Activated CD4-positive, alpha-beta T cell treated with anti-CD3 and anti-CD28 coated beads, Interleukin-10, Interleukin-2, amounts not matched to agents 100 ng/mL and 50 ng/mL, durations not matched to agents 16 hours and 8 hours (primary cell): ENCODE measurements around the gene DNM3.
"Not testable (repeated sequence)": the region's sequence is repeated elsewhere in the genome, so short reads cannot be mapped to it uniquely, and the experiment has no call there.

Experiments used
- DNase-seq: peaks from one replicate; pipeline ENCODE4 v3.0.0-alpha.2; 2020

The DNM3 gene

DNA sequence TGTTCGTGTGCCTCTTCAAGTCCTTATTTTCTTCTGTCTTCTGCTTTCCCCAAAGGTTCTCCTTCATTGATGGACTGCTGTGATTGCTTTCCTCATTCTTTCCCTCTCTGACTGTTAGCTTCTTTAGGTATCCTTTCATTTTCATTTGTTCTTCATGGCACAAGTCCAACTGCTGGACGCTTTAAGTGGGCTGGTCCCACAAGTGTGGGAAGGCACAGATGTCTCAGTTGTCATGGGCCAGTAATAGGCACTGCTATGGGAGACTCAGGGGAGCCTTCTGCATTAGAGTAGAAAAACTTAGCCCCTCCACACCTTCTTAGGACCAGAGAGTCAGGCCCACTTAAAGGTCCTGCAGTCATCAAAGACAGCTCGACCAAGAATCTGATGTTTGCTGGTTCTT is 456.8 kb downstream of the DNM3 start:
- DNase-seq: no peak

DNA sequence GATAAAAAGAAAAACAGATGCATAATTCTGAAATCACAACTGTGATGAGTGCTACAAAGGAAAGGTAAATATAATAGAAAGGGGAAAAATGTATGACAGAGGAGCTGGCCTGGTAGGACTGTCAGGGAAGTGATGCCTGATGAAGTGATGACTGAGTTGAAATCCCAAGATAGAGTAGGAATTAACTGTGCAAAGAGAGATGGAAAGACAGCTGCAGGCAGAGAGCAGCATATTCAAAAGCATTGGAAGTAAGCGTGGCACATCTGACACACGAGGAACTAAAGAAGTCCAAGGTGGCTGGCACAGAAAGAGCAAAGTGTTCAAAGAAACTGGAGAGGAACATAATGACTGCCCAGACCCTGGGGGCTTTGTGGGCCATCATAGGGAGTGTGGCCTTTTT is 457.6 kb downstream of the DNM3 start:
- DNase-seq: no peak

DNA sequence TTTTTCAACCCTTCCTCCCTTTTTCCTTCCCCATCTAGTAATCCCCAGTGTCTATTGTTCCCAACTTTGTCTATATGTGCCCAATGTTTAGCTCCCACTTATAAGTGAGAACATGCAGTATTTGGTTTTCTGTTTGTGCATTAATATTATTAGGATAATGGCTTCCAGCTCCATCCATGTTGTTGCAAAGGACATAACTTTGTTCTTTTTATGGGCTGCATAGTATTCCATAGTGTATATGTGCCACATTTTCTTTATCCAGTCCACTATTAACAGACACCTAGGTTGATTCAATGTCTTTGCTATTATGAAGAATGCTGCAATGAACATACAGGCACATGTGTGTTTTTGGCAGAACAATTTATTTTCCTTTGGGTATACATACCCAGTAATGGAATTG is 458.2 kb downstream of the DNM3 start:
- DNase-seq: no peak

DNA sequence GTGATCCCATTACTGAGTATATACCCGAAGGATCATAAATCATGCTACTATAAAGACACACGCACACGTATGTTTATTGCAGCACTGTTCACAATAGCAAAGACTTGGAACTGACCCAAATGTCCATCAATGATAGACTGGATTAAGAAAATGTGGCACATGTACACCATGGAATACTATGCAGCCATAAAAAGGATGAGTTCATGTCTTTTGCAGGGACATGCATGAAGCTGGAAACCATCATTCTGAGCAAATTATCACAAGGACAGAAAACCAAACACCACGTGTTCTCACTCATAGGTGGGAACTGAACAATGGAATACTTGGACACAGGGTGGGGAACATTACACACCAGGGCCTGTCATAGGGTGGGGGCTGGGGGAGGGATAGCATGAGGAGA is 466.2 kb downstream of the DNM3 start:
- not testable (repeated sequence) for DNase-seq

DNA sequence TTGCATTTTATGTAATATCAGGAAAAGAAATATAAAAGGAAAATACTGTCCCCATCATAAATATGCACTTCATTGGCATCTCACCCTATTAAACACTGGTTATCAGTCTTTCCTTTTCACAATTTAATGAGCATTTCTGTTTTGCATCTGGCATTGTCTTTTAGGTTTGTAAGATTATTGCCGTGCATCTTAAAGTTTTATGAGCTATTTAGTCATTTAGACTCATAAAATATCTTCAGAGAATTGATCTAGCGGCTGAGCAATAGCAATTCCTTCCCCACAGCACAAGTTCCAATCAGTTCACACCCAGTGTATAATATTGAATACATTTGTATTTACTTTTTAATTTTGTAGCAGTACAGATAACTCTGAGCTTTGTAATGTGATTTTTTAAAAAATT is 466.8 kb downstream of the DNM3 start:
- no peak for DNase-seq

DNA sequence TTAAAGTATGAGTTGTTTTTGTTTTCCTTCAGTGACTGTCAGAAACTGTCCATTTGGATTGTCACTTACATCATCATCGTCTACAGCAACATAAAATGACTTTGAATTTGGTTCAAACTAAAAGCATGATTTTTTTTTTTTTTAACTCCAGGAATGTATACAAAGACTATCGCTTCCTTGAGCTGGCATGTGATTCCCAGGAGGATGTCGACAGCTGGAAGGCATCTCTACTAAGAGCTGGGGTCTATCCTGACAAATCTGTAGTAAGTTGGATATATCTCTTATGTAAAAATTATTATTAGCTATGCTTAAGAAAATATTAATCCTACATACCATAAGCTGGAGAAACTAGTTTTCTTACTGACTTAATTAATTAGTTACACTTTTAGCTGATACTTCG is 467.3 kb downstream of the DNM3 start:
- DNase-seq: no peak

DNA sequence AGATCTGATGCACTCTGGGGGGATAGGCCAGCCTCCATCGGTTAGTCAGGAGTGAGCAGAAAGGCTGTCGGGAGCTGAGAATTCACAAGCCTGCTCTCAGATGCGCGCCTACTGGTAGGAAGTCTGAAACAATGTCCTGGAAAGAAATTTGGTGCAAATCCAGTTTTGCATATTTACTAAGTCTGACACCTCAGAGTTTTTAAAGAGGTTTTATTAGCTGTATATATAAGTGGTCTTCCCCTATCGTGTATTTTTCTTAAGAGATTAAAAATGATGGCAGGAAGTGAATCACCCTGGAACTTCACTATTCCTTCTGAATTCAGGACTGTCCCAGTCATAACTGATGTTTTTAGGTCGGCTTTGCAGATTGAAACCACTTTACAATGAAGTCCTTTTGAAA is 479.4 kb downstream of the DNM3 start:
- DNase-seq: no peak

DNA sequence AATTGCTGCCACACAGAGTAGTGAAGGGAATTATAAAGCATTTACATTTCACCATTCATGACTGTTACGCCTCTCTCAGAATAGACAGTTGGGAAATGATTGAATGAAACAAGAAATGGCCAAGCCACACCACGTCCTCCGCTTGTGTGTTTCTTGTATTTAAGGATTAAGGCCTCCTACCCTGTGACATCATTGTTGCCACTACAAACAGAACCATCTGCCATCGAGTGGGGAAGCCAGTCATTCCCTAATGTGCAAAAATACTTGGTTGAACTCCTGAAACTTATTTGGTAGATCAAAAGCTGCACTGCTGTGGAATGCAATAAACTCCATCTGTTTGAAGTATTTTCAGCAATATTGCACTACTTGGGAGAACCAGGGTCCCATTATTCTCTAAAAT is 480.2 kb downstream of the DNM3 start:
- DNase-seq: no peak

DNA sequence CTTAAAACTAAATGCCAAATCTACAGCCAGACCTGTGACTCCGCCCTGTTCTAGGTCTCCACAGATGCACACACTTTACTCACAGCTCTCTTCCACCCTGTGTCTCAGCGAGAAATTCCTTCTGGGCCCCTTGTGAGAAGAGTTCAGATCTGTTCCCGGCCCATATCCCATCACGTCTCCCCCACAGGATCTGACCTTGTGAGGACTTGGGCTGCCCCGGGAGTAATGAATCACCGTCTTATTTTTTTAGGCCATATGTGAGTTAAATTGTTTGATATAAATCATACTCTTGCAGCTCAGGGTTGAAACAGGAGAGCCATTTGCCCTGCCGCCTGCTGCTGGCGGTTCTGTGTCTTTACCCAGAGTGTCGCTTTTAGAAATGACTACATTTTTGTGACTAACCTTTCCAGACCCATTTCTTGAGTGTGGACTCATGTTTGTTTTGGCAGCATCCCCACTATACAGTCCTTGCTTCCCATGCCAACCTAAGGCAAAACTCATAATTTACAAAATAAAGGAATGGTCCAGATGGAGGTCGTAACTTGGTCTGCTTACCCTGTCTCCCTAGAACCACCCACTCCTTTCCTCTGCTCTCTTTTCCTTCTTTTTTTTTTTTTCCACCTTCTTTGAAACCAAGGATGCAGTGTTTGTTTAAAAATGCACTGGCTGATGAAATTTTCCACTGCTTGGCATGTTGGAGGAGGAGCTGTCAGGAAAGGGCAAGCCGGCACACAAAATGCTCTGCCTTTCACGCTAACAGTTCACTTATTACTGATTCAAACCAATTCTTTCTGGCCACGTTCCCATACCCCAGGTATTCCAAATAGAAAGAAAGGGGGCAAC is 481.1 kb downstream of the DNM3 start:
- DNase-seq: no peak

DNA sequence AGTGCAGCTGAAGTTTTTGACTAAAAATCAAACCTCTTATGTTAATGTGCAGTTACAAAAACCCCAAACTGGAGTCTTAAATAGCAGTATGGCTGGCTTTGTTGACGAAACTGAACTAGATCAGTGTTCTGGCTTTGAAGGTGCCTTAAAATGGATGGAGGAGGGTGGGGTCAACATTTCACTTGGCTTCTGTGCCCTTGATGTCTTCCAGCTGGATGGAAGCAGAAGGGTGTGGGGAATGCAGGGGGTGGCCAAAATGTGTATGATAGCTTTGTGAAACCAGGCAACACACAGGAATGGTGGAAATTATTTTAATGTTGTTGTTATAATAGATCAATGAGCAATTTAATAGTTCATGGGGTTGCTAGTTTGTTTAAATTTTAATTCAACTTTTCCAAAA is 482.4 kb downstream of the DNM3 start:
- DNase-seq: no peak

DNA sequence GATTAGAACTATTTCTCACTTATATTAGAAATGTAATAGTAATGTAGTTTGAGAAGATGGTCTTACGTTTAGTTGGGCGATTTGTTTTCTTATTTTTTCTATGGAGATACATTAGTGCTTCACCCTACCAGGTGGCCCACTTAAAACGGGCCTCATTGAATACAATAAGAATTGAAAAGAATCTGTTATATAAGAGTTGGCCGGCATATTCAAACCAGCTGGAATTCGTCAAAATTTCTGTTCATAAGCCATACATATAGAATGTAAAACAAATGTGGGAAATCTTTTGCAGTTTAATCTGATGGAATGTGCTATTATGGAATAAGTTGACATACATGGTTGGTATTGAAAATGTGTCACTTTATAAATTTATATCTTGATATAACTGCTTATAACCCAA is 482.8 kb downstream of the DNM3 start:
- no peak for DNase-seq

DNA sequence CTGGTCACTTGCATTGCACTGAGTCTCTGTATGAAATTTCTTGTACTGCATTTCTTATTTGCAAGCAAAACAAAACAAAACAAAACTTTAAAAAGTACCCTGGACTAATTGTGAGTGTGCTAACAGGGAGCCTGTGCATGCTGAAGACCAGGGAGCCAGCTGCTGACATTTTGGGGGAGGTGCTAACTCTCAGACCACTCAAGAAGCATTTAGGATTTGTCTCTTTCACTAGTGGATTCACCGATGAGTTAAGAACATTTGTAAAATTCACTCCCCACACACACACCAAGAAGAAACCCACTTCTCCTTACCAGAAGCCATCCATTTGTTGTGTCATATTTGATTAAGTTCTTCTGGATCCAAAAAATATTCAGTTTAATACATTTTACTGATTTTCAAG is 483.5 kb downstream of the DNM3 start:
- no peak for DNase-seq

DNA sequence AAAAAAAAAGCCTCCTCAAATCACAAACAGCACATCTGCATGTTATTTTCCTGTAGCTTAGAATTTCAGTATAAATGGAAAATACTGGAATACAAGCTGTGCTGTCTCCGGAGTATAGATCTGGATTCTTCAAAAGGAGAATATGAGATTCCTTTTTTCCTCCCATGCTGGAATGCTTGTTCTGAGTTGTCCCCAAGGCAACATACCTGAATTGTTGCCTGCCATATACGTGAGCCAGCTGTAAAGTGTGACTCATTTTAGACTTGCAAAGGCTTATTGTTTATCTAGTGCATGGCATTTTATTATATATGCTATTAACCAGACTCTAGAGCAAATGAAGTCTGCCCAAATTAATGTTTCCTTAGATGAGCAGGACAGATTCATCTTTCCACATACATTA is 484.2 kb downstream of the DNM3 start:
- no peak for DNase-seq

DNA sequence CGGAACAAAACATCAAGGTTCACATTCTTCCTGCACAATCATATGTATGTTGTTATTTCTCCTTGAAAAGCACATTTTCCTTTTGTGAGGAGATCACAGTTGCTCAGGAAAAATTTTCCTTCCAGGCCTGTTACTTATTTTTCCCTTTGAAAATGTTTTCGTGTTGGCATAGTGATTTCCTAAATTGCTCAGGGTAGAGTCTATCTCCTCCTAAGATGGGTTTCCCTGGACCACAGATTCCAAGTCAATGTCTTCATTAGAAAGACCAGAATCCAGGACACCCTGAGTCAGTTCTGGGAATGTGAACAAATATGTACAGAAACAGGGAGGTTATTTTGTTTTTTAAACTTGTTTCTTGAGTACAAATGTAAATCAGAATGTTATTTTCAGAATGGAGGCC is 484.8 kb downstream of the DNM3 start:
- DNase-seq: no peak

DNA sequence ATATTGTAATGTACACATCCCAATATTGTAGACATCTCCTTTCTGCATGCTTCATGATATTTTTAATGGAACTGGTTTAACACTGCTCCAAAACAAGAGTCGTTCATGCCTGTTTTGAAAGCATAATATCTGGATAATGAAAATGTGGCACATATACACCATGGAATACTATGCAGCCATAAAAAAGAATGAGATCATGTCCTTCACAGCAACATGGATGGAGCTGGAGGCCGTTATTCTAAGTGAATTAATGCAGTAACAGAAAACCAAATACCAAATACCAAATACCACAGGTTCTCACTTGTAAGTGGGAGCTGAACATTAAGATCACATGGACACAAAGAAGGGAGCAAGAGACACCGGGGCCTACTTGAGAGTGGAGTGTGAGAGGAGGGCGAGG is 487.0 kb downstream of the DNM3 start:
- no peak for DNase-seq

DNA sequence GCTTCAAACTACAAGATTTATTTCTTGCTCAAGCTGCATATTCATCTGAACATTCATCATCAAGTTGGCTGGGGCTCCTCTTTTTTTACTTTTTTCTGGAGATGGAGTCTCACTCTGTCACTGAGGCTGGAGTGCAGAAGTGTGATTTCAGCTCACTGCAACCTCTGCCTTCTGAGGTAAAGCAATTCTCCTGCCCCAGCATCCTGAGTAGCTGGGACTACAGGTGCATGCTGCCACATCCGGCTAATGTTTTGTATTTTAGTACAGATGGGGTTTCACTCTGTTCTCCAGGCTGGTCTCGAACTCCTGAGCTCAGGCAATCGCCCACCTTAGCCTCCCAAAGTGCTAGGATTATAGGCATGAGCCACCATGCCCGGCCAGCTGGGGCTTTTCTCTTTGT is 490.9 kb downstream of the DNM3 start:
- no peak for DNase-seq

DNA sequence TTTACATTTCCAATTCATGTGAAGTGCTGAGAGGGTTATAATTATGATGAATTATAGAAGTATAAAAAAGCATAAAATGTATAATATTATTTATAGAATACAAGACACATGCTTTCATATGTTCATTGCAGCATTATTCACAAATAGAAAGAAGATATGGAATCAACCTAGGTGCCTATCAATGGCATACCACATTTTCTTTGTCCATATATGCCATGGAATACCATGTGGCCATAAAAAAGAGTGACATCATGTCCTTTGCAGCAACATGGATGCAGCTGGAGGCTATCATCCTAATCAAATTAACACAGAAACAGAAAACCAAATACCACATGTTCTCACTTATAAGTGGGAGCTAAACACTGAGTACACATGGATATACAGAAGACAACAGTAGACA is 494.1 kb downstream of the DNM3 start:
- no peak for DNase-seq

DNA sequence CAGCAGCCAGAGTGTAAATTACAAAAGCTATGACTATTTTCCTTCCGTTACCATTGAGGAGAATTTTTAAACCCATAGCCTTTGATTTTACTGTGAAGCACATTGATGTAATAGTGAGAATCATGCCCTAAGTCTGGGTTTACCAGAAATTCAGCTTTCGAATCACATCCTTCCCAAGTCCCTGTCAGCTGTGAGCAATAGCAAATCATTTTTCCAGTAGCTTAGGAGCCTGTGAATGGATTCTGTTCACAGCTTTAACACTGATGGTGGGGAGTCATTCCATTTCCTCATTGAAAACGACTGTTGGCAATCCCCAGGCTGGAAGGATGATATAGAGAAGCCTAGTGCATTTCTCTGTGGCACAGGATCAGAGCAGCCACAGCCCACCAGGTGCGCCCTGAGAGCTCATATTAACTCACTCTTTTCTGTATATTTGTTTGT is 497.0 kb downstream of the DNM3 start:
- DNase-seq: peak; percentile 92

DNA sequence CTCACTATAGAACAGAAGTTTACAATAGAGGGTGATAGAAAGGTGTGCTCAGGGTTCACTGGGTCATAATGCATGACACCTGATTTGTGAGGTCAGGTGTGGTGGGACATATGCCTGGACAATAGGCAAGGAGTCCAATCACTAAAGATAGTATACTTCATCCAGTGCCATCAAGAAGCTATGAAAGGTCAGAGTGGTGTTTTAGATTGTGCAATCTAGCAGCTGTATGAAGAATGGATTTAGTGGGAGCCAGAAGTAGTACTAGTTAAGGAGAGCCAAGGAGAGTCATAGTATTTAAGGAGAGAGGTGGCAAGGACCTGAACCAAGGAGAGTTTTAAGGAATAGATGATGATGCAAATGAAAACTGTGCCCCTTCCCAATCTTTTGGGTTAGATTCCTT is 498.5 kb downstream of the DNM3 start:
- no peak for DNase-seq

DNA sequence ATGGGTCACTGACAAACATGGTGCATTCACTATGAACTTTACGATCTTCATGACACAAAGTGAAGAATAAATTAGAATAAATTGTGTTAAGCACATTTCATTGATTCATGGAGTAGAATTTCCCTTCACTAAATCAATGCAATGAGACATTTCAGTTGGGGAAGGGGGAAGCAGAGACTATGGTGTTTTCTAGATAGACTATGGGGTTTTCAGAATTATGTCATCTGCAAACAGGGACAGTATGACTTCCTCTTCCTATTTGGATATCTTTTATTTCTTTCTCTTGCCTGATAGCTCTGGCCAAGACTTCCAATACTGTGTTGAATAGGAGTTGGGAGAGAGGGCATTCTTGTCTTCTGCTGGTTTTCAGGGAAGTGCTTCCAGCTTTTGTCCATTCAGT is 499.2 kb downstream of the DNM3 start:
- DNase-seq: peak; percentile 36

DNA sequence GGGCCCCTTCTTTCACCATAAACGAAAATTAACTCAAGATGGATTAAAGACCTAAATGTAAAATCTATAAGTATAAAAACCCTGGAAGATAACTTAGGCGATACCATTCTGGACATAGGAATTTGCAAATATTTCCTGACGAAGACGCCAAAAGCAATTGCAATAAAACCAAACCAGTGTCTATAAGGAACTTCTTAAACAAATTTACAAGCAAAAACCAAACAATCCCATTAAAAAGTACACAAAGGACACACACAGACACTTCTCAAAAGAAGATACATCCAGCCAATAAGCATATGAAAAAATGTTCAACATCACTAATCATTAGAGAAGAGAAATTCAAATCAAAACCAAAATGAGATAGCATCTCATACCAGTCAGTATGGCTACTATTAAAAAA is 500.4 kb downstream of the DNM3 start:
- DNase-seq: no peak

DNA sequence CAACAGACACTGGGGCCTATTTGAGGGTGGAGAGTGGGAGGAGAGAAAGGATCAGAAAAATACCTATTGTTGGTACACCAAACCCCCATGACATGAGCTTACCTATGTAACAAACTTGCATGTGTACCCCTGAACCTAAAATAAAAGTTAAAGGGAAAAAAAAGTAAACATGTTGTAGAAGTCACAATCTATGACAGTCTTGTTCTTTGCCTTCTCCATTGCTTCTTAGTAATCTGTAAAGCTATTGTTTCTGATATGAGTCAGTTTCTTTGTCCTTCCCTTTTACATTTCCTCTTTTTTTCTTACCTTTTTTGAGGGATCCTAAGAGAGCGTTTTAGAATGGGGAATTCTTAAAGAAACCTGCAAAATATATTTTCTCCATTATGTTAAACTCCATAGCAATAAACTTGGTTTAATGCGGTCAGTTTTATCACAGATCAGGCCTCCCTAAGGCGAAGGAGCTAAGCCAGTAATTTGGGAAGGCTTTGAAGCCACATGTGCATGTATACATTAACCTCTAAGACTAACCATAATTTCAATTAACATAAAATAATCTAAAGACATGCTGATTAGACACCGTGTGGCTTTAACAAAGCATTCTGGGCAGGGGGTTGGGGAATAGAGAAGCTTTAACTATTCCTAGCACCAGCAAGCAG is 501.4 kb downstream of the DNM3 start:
- DNase-seq: peak; percentile 50

DNA sequence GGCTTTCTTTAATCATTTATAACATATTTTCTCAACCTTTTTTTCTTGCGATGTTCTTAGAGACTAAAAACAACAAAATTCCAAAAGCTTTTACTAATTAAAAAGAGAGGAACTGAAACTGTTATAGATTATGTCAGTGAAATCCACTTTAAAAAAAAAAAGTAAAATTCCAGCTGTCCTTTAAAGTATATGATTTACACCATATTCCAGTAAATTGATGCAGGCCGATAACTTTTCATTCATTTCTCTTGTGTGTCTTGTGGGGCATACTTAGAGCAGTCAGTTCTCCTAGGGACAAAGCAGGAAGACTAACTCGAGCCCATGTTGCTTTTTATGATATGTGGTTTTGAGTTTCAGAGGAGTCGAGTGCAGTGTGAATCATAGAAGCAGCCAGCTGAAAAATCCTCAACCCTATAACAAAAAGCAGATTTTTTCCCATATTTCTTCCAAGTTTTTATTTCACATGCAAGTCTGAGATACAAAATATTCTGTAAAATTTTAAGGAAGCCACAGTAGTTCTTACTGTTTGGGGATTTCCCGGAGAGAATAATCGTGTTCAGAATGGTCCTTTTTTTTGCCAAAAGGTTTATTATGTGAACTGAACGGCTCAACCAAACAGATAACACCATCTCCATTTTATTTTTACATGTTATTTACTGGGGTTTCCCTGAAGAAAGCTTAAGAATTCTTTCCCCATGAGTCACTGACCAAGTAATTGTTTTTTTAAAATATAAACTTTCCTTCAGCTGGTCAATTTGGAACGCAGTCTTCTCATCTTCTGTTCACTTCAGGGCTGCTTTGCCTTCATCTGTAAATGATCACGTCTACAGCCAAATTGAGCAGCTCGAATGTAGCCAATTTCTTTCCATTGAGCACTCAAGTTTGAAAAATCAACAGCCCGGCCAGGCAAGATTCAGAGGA is 502.2 kb downstream of the DNM3 start:
- peak; percentile 57 for DNase-seq

DNA sequence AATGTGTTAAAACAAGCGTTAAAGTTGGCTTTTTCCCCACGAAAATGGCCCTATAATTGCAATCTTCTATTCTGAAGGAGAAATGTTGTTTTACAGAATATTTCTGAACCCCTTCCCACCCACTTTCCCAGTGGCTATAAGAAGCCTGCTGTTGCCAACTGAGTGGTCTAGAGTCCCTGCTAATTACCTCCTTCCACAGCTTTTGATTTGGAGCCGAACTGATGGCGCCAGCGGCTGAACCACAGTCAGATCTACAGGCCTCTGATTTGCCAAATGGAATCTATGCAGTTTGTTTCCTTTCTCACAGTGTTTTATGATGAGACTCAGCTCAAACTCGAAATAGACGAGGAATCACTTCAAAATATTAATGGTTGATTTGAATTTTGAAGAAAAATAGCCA is 503.1 kb downstream of the DNM3 start:
- DNase-seq: no peak
